RWPE1 (cell line): ENCODE data around the gene LCE3B.
"Not testable (repeated sequence)": the region's sequence is repeated elsewhere in the genome, so short reads cannot be mapped to it uniquely, and the experiment has no call there.

ENCODE experiments used
- CTCF ChIA-PET: fragments of 350-600 bp; sonication (Branson Sonifier 250); formaldehyde crosslinking; extraction: SDS; loops from one replicate; lab custom pipeline; 2021; lab: Yijun Ruan, JAX
- POLR2A ChIA-PET: fragments of 400-600 bp; formaldehyde crosslinking; extraction: SDS; loops from one replicate; lab custom pipeline; 2020; ENCODE audit warnings: antibody characterized with exemption; ENCODE audit not compliant: low non-redundant PET; lab: Yijun Ruan, JAX
- DNase-seq: peaks from one replicate; pipeline ENCODE4 v3.0.0; 2012; ENCODE audit warnings: low spot score
- H3K27ac ChIP-seq: fragments of 450-650 bp; 2 replicates; pipeline ENCODE4 v1.5.1; 2017
- TF ChIP-seq, protein P1 (sequence below): fragments of 450-650 bp; conservative IDR thresholded peaks from 2 replicates; pipeline ENCODE4 v1.5.1; 2017; ENCODE audit warnings: low read depth, mild to moderate bottlenecking

LCE3B gene, protein sequence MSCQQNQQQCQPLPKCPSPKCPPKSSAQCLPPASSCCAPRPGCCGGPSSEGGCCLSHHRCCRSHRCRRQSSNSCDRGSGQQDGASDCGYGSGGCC

DNA sequence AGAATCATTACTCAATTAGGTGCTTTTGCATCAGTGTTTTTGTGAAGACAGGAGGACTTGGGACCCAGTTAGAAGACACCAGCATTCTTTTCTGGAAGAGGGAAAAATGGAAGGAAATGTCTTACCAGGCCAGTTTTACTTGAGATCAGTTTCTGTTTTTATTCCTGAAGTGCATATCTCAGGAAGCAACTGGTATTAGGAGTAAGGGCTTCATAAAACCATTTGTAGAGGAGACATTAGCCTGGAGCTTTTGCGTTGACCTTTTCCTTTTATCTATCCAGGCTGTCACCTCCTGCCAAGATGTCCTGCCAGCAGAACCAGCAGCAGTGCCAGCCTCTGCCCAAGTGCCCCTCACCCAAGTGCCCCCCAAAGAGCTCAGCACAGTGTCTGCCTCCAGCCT lies at the start of gene LCE3B:
TSS of gene LCE3B (plus strand) at position 301 of the 400 bp plus-strand sequence. CDS start at position 301, 0 bp downstream.
- POLR2A ChIA-PET = no interaction called here
- DNase-seq = no peak
- TF ChIP-seq, protein P1, sequence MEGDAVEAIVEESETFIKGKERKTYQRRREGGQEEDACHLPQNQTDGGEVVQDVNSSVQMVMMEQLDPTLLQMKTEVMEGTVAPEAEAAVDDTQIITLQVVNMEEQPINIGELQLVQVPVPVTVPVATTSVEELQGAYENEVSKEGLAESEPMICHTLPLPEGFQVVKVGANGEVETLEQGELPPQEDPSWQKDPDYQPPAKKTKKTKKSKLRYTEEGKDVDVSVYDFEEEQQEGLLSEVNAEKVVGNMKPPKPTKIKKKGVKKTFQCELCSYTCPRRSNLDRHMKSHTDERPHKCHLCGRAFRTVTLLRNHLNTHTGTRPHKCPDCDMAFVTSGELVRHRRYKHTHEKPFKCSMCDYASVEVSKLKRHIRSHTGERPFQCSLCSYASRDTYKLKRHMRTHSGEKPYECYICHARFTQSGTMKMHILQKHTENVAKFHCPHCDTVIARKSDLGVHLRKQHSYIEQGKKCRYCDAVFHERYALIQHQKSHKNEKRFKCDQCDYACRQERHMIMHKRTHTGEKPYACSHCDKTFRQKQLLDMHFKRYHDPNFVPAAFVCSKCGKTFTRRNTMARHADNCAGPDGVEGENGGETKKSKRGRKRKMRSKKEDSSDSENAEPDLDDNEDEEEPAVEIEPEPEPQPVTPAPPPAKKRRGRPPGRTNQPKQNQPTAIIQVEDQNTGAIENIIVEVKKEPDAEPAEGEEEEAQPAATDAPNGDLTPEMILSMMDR = no peak
- CTCF ChIA-PET = no interaction called here
- H3K27ac ChIP-seq = no peak within 1 kb of the TSS

DNA sequence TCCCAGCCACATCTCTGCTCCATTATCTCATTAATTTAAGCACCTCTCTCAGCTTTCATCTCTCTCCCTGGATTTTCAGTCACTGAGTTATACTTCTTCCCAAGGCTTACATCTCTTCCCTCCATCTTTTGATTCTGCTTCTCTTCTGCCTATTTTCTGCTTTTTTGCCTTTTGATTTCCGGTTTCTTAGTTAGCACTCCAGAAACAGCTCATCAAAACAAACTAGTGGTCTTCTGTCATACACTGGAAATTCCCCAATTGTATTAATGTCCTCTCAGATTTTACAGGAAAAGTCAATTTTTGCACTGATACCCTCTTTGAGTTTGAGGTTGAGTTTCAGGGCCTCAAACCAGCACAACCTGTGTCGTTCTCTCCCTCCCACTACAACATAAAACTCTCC lies 48.5 kb upstream of the LCE3B start:
- no peak for DNase-seq
- H3K27ac ChIP-seq = no peak overlapping the region
- TF ChIP-seq, protein P1 = no peak
- ChIA-PET POLR2A (no interaction called here), CTCF (no interaction called here)

DNA sequence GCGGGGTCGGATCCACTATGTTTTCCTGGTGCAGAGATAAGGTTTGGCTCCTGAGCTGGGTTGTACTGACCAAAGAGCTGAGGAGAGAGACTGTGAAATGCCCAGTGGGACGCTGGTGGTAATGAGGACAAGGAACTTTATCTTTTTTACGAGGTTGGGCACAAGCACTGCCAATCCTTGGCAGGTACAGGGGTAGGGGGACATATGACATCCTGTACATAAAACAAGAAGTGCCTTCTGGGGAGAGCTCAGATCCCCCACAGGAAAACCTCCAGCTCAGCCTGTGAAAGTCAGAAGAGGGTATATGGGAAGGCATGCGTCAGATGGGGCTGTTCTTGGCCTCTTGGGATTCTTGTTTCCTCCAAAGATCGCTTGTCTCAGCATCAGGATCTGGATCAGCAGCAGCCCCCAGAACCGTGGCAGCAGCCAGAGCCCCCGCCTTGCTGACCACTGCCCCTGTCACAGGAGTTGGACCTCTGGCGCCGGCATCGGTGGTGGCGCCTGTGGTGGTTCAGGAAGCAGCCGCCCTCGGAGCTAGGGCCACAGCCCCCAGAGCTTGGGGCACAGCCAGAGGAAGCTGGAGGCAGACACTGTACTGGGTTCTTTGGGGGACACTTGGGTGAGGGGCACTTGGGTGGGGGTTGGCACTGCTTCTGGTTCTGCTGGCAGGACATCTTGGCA lies 47.9 kb upstream of the LCE3B start:
- TF ChIP-seq, protein P1 = no peak
- DNase-seq = no peak
- CTCF ChIA-PET = no interaction called here
- H3K27ac ChIP-seq = no peak overlapping the region
- POLR2A ChIA-PET = no interaction called here

DNA sequence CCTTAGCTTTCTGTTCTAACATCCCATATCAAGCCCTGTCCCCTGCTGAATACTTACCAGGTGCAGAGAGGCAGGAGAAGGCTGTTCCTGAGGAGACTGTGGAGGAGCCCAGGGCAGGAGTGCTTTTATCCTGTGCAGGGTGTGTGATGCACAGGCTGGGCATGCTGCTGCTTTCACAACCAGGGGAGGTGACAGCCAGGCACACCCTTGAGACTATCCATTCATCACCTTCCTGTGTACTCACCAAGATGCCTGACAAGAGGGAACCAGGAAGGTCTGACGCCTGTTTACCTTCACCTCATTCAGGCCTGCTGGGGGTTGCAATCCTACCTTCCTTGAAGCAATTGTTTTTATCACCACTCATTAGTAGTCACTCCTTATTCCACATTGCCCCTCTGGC lies 46.9 kb upstream of the LCE3B start, which contains the start of gene LCE3E:
TSS of gene LCE3E (minus strand) at position 100 of the 400 bp plus-strand sequence. CDS start 572 bp downstream, outside the sequence.
- peak; percentile 53 for DNase-seq
- POLR2A ChIA-PET = no interaction called here
- CTCF ChIA-PET = interaction anchor here (0.6 to 0.7 kb wide), 2 partner anchors 9 to 647 kb away, joined by 4 to 5 read pairs; no protein-coding TSS in a partner anchor
- TF ChIP-seq, protein P1 = no peak
- no peak within 1 kb of the TSS for H3K27ac ChIP-seq

DNA sequence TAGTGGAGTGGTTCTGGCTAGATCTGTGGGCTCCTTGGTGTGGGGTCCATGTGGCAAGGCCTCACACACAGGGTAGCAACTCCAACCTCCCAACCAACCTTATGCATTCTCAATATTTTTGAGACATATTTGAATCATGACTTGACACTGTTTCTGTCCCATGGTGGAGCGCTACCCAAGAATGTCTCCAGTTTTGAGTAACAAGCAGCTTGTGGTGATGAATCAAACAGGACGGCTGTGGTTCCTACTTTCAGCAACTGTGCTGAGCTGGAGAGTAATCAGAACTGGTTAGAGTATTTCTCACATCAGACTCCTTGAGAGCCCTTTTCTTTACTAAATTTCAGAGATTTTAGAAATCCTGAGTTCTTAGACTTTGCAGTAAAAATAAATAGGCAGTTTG lies 36.4 kb upstream of the LCE3B start:
- no peak overlapping the region for H3K27ac ChIP-seq
- DNase-seq = no peak
- TF ChIP-seq, protein P1 = no peak
- CTCF ChIA-PET = no interaction called here
- POLR2A ChIA-PET = no interaction called here

DNA sequence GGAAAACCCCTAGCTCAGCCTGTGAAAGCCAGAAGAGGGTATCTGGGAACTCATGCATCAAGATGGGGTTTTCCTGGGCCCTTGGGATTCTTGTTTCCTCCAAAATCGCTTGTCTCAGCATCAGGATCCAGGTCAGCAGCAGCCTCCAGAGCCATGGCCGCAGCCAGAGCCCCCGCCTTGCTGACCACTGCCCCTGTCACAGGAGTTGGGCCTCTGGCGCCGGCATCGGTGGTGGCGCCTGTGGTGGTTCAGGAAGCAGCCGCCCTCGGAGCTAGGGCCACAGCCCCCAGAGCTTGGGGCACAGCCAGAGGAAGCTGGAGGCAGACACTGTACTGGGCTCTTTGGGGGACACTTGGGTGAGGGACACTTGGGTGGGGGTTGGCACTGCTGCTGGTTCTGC lies 34.1 kb upstream of the LCE3B start:
- CTCF ChIA-PET = interaction anchor here (1.3 kb wide), 1 partner anchor 74 kb away, joined by 6 read pairs; no protein-coding TSS in a partner anchor
- DNase-seq, H3K27ac ChIP-seq, POLR2A ChIA-PET: not testable (repeated sequence)

DNA sequence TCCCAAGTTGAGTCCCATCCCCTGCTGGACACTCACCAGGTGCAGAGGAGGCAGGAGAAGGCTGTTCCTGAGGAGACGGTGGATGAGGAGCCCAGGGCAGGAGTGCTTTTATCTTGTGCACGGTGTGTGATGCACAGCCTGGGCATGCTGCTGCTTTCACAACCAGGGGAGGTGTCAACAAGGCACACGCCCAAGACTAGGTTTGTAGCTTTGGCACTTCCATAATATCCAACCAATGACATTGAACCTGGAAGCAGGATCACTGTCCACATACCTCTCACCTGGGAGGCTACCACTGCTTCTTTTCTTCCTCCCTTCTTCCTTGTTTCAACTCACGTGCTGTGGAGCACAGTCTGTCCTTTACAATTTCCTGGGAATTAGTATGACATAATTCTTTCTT lies 33.2 kb upstream of the LCE3B start, which contains the start of gene LCE3D:
TSS of gene LCE3D (minus strand) at position 84 of the 400 bp plus-strand sequence. CDS start 580 bp downstream, outside the sequence.
- ChIA-PET CTCF (no interaction called here), POLR2A (no interaction called here)
- H3K27ac ChIP-seq = peak within 1 kb of the TSS; percentile 45; the same call in 1 of the 2 replicates
- TF ChIP-seq, protein P1 = no peak
- no peak for DNase-seq
